GM18520 (cell line): Measurements from ENCODE around the gene IVNS1ABP.
A peak's percentile ranks its signal among the peaks of the same experiment; 100 is the strongest.
"Not testable (repeated sequence)": the region's sequence is repeated elsewhere in the genome, so short reads cannot be mapped to it uniquely, and the experiment has no call there.

Experiments used
- ATAC-seq: cut with Tn5 transposase; IDR thresholded peaks from one replicate; pipeline ENCODE4 v1.9.1; 2021; ENCODE audit not compliant: unreplicated experiment

Gene IVNS1ABP

GRCh38 chr1:185334182-185334581 is 17.1 kb upstream of the IVNS1ABP start:
- no peak for ATAC-seq

- ATAC-seq = no peak
These were observed 11.2 kb upstream of the IVNS1ABP start for GRCh38 chr1:185328255-185328654.

GRCh38 chr1:185325413-185325812 is 8.4 kb upstream of the IVNS1ABP start:
- no peak for ATAC-seq

GRCh38 chr1:185324118-185324517 is 7.1 kb upstream of the IVNS1ABP start:
- no peak for ATAC-seq

- no peak for ATAC-seq
These were observed 5.6 kb upstream of the IVNS1ABP start for GRCh38 chr1:185322636-185323035.

GRCh38 chr1:185321653-185322221 is 4.7 kb upstream of the IVNS1ABP start:
- not testable (repeated sequence) for ATAC-seq

GRCh38 chr1:185321104-185321503 is 4.1 kb upstream of the IVNS1ABP start:
- ATAC-seq = not testable (repeated sequence)

- no peak for ATAC-seq
These were observed 2.1 kb upstream of the IVNS1ABP start for GRCh38 chr1:185319139-185319475.

GRCh38 chr1:185318431-185319138 is 1.5 kb upstream of the IVNS1ABP start:
- ATAC-seq = no peak

- ATAC-seq = peak; percentile 35
These were observed 855 bp upstream of the IVNS1ABP start for GRCh38 chr1:185317886-185318310.

GRCh38 chr1:185316163-185317033 is 645 bp downstream of the IVNS1ABP start:
- ATAC-seq = peak; percentile 23

- no peak for ATAC-seq
These were observed 1.5 kb downstream of the IVNS1ABP start for GRCh38 chr1:185315445-185316071.

- no peak for ATAC-seq
These were observed 2.6 kb downstream of the IVNS1ABP start for GRCh38 chr1:185314411-185314810.

- no peak for ATAC-seq
These were observed 4.5 kb downstream of the IVNS1ABP start for GRCh38 chr1:185312361-185313138.

- ATAC-seq = no peak
These were observed 5.3 kb downstream of the IVNS1ABP start for GRCh38 chr1:185311589-185312225.

- no peak for ATAC-seq
These were observed 7.5 kb downstream of the IVNS1ABP start for GRCh38 chr1:185309566-185309965.

GRCh38 chr1:185308126-185308525 is 8.9 kb downstream of the IVNS1ABP start:
- no peak for ATAC-seq

GRCh38 chr1:185305419-185305818 is 11.6 kb downstream of the IVNS1ABP start:
- no peak for ATAC-seq

- no peak for ATAC-seq
These were observed 16.9 kb downstream of the IVNS1ABP start for GRCh38 chr1:185300152-185300551.

- ATAC-seq = no peak
These were observed 19.1 kb downstream of the IVNS1ABP start for GRCh38 chr1:185297982-185298381.
